AG09319 (cell line): ENCODE results near the gene COG4.

Experiments
- DNase-seq: peaks from one replicate; pipeline ENCODE4 v3.0.0-alpha.2; 2010; ENCODE audit warnings: low read depth; ENCODE audit errors: extremely low read depth
- TF ChIP-seq, protein P1 (sequence below): IDR thresholded peaks from 2 replicates; pipeline ENCODE4 v1.5.1; 2011; ENCODE audit warnings: low read depth, mild to moderate bottlenecking, inconsistent platforms, low read length, moderate library complexity

COG4 gene

GRCh38 chr16:70511833-70512232, 11.5 kb downstream of the COG4 start:
- no peak for DNase-seq
- TF ChIP-seq, protein P1, sequence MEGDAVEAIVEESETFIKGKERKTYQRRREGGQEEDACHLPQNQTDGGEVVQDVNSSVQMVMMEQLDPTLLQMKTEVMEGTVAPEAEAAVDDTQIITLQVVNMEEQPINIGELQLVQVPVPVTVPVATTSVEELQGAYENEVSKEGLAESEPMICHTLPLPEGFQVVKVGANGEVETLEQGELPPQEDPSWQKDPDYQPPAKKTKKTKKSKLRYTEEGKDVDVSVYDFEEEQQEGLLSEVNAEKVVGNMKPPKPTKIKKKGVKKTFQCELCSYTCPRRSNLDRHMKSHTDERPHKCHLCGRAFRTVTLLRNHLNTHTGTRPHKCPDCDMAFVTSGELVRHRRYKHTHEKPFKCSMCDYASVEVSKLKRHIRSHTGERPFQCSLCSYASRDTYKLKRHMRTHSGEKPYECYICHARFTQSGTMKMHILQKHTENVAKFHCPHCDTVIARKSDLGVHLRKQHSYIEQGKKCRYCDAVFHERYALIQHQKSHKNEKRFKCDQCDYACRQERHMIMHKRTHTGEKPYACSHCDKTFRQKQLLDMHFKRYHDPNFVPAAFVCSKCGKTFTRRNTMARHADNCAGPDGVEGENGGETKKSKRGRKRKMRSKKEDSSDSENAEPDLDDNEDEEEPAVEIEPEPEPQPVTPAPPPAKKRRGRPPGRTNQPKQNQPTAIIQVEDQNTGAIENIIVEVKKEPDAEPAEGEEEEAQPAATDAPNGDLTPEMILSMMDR: no peak

DNA sequence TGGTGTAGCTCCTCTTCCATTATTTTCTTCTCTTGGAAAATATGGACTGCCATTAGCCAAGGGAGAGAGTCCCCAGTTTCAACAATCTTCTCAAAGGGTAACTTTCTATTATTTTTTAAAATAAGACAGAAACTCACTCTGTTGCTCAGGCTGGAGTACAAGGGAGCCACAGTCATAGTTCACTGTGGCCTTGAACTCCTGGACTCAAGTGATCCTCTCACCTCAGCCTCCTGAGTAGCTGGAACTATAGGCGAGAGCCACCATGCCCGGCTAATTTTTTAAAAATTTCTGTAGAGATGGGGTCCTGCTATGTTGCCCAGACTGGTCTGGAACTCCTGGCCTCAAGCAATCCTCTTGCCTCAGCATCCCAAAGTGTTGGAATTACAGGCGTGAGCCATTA, 13.1 kb downstream of the COG4 start:
- DNase-seq: no peak
- TF ChIP-seq, protein P1: no peak

GRCh38 chr16:70508752-70509151, 14.6 kb downstream of the COG4 start:
- TF ChIP-seq, protein P1: no peak
- DNase-seq: no peak

DNA sequence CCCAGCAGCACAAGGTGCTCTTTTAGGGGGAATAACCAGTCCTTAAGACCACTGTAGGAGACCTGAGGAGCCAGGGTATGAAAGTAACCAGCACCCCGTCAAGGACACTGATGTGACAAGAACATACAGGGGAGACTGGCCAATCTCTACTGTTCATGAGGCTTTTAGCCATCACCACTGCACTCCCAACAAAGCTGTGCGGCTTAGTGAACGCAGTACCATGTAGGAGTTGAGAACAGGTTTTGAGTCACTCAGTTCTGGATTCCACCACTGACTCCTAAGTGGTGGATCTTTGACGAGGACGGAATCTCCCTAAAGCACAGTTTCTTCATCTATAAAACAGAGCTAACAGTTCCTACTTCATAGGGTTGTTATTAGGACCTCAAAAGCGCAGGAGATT, 26.8 kb downstream of the COG4 start:
- DNase-seq: no peak
- TF ChIP-seq, protein P1: no peak

- TF ChIP-seq, protein P1: no peak
- DNase-seq: no peak
Observed at GRCh38 chr16:70495425-70496182, 27.8 kb downstream of the COG4 start.

DNA sequence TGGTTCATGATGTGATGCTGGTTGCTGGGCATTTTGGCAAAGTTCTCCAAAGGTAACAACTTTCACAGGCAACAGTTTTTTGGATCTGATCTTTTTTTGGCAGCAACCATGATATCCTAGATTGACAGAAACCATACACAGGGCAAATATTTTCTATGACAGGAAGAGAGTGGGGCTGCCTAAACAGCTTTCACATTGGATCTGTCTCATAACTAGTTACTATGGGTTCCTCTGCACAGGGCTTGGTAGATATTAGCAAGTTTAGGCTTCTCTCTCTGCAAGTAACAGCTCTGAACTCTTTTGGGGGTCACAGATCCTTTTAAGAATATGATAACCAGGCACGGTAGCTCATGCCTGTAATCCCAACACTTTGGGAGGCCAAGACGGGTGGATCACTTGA, 28.6 kb downstream of the COG4 start:
- TF ChIP-seq, protein P1: no peak
- DNase-seq: no peak

DNA sequence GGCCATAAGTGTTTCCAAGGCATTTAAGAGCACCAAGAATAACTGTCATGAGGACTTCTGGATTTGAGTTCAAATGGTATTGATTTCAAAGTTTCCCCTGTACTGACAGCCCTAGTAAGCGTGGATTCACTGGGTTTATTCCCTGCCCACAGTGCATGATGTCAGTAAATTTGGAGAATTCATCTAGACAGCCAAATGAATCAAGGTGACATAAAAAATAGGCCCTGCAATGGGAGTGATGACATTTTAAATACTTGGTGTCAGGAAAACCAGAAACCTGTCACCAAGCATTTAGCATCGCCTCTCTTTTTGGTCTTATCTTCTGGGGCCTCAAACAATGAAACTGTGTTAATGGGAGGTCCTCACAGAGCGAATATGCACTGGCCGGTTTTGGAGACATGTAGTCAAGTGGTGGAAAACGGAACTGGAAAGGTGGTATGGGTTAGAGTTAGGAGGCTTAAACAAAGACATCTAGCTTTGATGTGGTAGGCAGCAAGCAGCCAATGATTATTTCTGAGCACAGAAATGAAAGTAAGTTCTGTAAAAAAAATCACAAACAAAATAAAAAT, 29.1 kb downstream of the COG4 start:
- TF ChIP-seq, protein P1: no peak
- no peak for DNase-seq
